K562 (cell line): Measurements from ENCODE around the gene POLD3. TPM values are rescaled to one million over a fixed set of nuclear protein-coding genes. Genes with fewer than 3 reads are reported as not detected.

Experiments used
- BRD9 ChIP-seq: fragments of 450-650 bp; IDR thresholded peaks from 2 replicates; pipeline ENCODE4 v1.6.1; 2018; ENCODE audit warnings: low read depth; ENCODE audit not compliant: partially characterized antibody
- KDM5B ChIP-seq: fragments of 200-600 bp; sonication (generic); IDR thresholded peaks from 2 replicates; pipeline ENCODE4 v1.6.1; 2012; ENCODE audit warnings: low read depth, mild to moderate bottlenecking, moderate library complexity, low read length, control low read depth, inconsistent platforms; ENCODE audit not compliant: insufficient replicate concordance
- MEF2D ChIP-seq: conservative IDR thresholded peaks from 2 replicates; pipeline ENCODE4 v1.6.1; 2016; ENCODE audit warnings: low read depth, missing genetic modification characterization, missing compliant biosample characterization
- ZNF584 ChIP-seq: fragments of 200-800 bp; sonication (Bioruptor generic); IDR thresholded peaks from 2 replicates; pipeline ENCODE4 v1.6.1; 2016; ENCODE audit warnings: low read depth, mild to moderate bottlenecking, missing genetic modification characterization, missing compliant biosample characterization
- polyA plus RNA-seq, 8 experiments: library from polyadenylated mRNA; depleted of rRNA in 4 of 8; stranded (reverse) in 5 of 8; unstranded in 3 of 8; fragments of >200 nt; fragmentation: Nextera tagmentation in 2 of 8; fragmentation: Illumina TruSeq in 1 of 8; extraction: Ambion mirVana in 2 of 8; extraction: Trizol in 1 of 8; gene quantifications; 2 replicates each; pipeline versions ENCODE4 v1.2.1 to v1.2.3, GENCODE V29; 2011 to 2014; ENCODE audit warnings: inconsistent platforms in 1 of 8, missing spikeins in 1 of 8
- total RNA-seq, 7 experiments: library from RNA; depleted of rRNA in 6 of 7; stranded (reverse); fragments of >200 nt in 6 of 7; fragmentation: Illumina TruSeq in 2 of 7; extraction: Trizol in 2 of 7; gene quantifications; 2 replicates each; pipeline versions ENCODE4 v1.2.1 to v1.2.3, GENCODE V29; 2011 to 2021; ENCODE audit warnings: low replicate concordance in 1 of 7
- TF ChIP-seq, protein P1 (sequence below), 2 experiments: fragments of 450-650 bp; IDR thresholded peaks; 2 replicates each; pipeline ENCODE4 v1.6.1; 2016; ENCODE audit warnings: mild to moderate bottlenecking in 2 of 2, borderline replicate concordance in 1 of 2, low read depth in 1 of 2, moderate library complexity in 1 of 2
- TF ChIP-seq, protein P2 (sequence below), 2 experiments: fragments of 450-650 bp in 1 of 2; sonication (generic) in 1 of 2; formaldehyde crosslinking in 1 of 2; IDR thresholded peaks; 2 replicates each; pipeline versions ENCODE4 v1.7.1 to v1.9.0; 2016 to 2022; ENCODE audit warnings: inconsistent platforms in 1 of 2, mild to moderate bottlenecking in 1 of 2, missing genetic modification reagents in 1 of 2
- TF ChIP-seq, protein P3 (sequence below), 2 experiments: fragments of 450-650 bp in 1 of 2; sonication (generic) in 1 of 2; formaldehyde crosslinking in 1 of 2; IDR thresholded peaks in 1 of 2; conservative IDR thresholded peaks in 1 of 2; 2 replicates each; pipeline versions ENCODE4 v1.6.1 to v1.8.1; 2016 to 2023; ENCODE audit warnings: mild to moderate bottlenecking in 2 of 2, moderate library complexity in 2 of 2, inconsistent platforms in 1 of 2, missing genetic modification reagents in 1 of 2

POLD3 gene
- total and polyA plus RNA-seq, 9 of the 15 experiments (the other 6 are each of a cell fraction or from before 2014, with no cell fraction given) = 10.6 to 40.1 (median 24.6) TPM

DNA sequence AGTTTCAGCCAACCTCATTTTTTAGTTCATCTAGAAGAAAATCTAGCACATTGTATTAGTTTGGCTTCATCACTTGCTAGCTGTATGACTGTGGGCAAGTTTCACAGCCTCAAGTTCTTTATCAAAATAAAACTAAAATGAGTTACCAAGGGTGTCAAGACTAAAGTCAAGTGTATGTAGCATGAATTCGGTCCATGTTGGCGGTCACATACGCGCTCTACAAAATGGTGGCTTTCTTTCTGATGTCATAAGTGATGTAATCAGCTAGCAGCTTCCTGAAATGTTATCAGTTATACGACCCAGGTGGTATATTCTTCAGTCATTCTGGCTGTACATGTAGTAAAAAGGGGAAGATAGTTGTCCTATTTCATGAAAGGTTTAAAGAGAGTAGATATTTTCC lies 50.5 kb downstream of the POLD3 start (continued):
- TF ChIP-seq, protein P1, sequence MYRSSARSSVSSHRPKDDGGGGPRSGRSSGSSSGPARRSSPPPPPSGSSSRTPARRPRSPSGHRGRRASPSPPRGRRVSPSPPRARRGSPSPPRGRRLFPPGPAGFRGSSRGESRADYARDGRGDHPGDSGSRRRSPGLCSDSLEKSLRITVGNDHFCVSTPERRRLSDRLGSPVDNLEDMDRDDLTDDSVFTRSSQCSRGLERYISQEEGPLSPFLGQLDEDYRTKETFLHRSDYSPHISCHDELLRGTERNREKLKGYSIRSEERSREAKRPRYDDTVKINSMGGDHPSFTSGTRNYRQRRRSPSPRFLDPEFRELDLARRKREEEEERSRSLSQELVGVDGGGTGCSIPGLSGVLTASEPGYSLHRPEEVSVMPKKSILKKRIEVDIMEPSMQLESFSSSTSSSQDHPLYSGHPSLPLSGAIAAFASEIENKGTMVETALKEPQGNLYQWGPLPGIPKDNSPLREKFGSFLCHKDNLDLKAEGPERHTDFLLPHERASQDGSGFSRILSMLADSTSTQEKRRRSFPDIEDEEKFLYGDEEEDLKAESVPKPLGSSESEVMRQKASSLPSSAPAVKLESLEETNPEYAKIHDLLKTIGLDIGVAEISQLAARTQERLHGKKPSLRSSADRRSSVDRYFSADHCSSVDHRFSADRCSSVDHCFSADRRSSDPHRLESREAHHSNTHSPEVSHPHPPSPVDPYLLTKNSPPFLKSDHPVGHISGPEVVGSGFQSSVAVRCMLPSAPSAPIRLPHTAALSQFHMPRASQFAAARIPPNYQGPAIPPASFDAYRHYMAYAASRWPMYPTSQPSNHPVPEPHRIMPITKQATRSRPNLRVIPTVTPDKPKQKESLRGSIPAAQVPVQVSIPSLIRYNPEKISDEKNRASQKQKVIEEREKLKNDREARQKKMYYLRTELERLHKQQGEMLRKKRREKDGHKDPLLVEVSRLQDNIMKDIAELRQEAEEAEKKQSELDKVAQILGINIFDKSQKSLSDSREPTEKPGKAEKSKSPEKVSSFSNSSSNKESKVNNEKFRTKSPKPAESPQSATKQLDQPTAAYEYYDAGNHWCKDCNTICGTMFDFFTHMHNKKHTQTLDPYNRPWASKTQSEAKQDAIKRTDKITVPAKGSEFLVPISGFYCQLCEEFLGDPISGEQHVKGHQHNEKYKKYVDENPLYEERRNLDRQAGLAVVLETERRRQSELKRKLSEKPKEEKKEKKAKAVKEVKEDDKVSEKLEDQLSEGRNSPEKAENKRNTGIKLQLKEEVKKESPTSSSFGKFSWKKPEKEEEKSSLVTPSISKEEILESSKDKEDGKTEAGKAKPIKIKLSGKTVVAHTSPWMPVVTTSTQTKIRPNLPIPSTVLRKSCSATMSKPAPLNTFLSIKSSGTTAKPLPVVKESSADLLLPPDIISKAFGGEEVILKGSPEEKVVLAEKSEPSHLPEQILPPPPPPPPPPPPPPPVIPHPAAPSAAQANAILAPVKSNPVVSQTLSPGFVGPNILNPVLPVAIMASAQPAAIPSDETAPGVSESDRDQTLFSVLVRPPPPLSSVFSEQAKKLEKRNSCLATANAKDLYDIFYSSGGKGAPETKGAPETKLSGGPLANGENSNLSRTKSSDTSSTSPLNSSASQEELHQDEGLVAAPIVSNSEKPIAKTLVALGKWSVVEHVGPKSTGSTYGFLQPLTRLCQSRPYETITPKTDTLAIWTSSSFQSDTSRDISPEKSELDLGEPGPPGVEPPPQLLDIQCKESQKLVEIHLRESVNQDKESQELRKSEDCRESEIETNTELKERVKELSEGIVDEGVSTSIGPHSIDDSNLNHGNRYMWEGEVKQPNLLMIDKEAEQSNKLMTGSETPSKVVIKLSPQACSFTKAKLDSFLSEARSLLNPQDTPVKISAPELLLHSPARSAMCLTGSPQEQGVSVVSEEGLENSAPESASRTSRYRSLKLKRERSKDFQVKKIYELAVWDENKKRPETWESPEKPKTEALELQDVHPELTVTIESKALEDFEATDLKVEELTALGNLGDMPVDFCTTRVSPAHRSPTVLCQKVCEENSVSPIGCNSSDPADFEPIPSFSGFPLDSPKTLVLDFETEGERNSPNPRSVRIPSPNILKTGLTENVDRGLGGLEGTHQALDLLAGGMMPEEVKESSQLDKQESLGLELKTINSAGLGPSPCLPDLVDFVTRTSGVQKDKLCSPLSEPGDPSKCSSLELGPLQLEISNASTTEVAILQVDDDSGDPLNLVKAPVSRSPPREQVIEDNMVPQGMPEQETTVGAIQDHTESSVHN (IDR thresholded peaks at IDR 0.05; ENCODE audit: borderline replicate concordance in 1 of 2, low read depth in 1 of 2) = peak in 1 of 2 experiments; percentile 66; a peak in 1 of 4 replicates
- no peak for TF ChIP-seq BRD9
- TF ChIP-seq KDM5B = no peak
- TF ChIP-seq, protein P2, sequence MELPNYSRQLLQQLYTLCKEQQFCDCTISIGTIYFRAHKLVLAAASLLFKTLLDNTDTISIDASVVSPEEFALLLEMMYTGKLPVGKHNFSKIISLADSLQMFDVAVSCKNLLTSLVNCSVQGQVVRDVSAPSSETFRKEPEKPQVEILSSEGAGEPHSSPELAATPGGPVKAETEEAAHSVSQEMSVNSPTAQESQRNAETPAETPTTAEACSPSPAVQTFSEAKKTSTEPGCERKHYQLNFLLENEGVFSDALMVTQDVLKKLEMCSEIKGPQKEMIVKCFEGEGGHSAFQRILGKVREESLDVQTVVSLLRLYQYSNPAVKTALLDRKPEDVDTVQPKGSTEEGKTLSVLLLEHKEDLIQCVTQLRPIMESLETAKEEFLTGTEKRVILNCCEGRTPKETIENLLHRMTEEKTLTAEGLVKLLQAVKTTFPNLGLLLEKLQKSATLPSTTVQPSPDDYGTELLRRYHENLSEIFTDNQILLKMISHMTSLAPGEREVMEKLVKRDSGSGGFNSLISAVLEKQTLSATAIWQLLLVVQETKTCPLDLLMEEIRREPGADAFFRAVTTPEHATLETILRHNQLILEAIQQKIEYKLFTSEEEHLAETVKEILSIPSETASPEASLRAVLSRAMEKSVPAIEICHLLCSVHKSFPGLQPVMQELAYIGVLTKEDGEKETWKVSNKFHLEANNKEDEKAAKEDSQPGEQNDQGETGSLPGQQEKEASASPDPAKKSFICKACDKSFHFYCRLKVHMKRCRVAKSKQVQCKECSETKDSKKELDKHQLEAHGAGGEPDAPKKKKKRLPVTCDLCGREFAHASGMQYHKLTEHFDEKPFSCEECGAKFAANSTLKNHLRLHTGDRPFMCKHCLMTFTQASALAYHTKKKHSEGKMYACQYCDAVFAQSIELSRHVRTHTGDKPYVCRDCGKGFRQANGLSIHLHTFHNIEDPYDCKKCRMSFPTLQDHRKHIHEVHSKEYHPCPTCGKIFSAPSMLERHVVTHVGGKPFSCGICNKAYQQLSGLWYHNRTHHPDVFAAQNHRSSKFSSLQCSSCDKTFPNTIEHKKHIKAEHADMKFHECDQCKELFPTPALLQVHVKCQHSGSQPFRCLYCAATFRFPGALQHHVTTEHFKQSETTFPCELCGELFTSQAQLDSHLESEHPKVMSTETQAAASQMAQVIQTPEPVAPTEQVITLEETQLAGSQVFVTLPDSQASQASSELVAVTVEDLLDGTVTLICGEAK (IDR thresholded peaks at IDR 0.05) = no peak
- TF ChIP-seq, protein P2 (CRISPR knock-in tag; IDR thresholded peaks at IDR 0.05) = no peak
- peak; percentile 94 for TF ChIP-seq ZNF584 (CRISPR knock-in tag)
- 0 out of 2 replicates have a peak, but pooled peaks have one; percentile 22 for TF ChIP-seq MEF2D (tag)
- TF ChIP-seq, protein P3, sequence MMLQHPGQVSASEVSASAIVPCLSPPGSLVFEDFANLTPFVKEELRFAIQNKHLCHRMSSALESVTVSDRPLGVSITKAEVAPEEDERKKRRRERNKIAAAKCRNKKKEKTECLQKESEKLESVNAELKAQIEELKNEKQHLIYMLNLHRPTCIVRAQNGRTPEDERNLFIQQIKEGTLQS (IDR thresholded peaks at IDR 0.05) = peak; percentile 90
- TF ChIP-seq, protein P3 (CRISPR knock-in tag; conservative IDR thresholded peaks at IDR 0.05) = no peak
